HS-27A (cell line): ENCODE data around the gene CABCOCO1.
"Not testable (repeated sequence)": the region's sequence is repeated elsewhere in the genome, so short reads cannot be mapped to it uniquely, and the experiment has no call there.

ENCODE experiments used
- DNase-seq: peaks from one replicate; pipeline ENCODE4 v3.0.0-alpha.2; 2012; ENCODE audit warnings: low read depth, missing footprints

The CABCOCO1 gene

DNA sequence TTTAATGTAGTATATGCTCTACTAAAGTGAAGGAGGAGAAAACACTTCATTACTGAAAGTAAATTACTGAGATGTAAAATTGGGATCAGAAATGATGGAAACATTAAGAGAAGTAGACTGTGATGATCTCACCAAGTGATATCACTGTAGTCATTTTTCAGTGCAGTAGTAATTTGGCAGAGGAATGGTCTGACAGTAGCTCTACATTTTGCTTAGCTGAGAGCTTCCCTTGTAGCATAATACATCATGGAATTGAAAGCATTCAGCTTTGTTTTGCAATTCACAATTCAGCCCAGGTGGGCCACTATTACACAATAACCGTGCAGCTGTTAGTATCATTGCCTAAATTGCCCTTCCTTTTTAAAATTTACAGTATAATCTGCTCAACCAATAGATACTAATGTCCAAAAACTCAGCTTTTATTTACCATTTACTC, 19.4 kb upstream of the CABCOCO1 start:
- no peak for DNase-seq

DNA sequence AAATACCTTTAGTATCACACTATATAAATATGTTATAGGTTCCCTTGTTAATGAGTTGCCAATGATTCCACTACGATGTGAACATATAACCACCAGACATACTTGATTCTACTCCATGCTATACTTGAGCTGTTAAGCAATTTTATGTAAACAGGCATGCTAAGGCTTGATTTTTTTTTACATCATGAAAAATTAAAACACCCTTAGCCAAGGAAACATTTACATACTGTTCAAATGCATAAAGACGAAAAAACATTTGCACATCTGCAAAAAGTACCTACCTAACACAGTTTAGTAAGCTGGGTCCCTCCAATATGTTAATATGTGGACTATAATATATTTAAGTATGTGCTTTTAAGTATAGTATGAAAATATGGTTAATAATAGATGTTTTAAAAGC, 9.0 kb upstream of the CABCOCO1 start:
- no peak for DNase-seq

DNA sequence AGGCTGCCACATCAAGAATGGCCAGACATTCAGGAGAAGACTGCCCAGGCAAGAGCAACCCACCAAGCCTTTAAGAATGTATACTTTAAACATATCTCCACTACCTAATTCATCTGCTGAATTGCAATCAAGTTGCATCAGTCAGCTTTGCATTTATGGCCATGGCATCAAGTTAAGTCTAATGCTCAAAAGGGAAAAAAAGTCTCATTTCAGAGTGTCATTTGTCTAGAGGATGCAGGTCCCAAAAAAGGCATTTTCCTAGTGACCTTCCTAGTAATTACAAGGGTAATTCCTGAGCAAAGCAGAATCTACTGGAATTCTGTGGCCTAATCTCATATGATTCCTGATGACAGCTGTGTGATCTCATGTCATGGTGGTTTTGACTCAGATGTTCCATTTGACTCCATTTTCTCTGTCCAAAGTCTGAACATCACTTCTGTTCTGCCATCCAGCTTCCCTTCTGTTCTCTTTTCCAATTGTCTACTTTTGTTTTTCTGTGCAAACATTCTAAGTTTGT, 7.3 kb upstream of the CABCOCO1 start:
- DNase-seq = no peak

DNA sequence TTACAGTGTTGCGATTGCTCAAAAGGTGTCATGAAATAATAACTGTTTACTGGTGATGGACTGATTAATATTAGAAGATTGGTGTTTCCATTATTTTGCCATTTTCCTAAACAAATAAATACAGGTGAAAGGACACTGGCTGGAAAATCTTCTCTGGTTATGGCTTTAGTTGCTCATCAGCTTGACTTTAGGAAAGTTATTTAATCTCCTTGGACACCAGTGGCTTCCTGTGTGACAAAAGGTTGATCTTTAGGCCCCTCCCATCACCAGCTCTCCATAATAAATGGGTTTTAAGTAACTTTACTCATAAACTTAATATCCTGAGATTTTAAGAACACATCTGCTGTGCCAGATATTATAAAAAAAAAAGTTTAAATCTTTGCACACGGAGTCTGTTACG, 737 bp downstream of the CABCOCO1 start:
- no peak for DNase-seq

DNA sequence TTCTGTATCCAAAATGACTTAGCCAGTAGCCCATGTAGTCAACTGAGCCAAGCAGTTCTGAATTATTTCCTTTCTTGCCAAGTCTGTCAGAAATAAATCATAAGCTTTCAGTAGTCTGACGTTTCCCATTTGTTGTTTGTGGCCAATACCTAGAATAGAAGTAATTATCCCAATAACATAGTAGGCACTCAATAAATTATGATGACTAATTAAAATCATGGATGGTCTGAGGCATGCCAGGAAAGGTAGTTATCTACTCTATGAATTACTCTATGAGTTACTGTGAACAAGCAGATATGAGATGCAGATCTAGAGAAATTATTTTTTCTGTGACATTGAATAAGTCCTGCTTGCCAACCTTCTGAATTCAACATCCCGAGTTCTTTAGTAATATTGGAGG, 2.3 kb downstream of the CABCOCO1 start:
- DNase-seq = no peak

DNA sequence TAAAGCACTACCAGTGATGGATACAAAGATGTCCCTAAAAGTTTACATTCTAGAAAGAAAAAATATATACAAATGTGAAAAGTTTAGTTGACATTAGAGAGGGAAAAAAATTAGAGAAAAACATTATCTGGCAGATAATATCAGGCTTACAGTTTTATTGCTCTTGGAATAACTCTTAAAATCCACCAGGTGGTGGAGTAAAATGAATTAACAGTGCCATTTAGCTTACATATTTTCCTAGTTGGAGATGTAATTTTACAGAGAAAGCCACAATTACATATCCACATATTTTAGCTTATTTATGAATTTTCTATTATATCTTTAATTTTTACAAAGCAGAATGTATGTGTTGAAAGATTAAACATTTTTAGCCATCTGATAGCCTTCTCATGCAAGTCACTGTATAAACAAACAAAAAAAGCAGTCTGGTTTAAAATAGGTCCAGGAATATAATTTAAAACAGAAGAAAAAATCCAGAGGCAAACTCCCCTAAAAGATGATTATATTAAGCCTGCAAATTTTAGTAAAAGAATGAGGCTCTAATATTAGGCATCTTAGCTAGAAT, 6.5 kb downstream of the CABCOCO1 start:
- no peak for DNase-seq

DNA sequence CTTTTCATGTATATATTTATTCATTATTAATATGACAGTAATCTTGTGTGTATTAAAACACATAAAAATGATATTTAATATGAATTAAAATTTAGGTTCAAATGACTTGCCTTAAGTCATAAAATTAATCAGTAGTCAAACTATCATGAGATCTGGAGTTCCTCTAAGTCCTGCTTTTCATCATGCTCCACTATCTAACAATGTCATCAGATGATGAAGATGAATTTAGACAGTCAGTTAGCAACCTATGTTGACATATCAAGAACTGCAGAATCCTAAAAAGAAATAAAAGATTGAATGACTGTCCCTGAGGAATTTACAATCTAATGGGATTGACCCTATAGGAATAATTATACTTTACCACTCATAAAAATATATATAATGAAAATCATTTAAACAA, 7.1 kb downstream of the CABCOCO1 start:
- DNase-seq = no peak

DNA sequence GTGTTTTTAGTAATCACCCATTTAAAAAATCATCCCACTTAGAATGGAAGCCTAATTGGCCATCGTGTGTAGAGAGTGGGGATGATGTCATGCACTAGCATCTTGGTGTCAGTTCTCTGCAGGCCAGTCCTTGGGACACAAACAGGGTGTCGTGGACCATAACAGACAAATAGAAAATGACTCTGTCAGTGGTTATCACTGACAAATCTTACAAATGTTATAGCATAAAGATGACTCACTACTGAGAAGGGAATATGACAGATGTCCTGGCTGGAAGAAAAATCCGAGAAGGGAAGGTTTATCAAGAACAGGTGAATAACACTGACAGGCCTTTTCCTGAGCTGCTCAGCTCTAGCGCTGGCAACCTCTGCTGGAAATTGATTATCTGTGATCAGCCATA, 10.6 kb downstream of the CABCOCO1 start:
- DNase-seq = no peak

DNA sequence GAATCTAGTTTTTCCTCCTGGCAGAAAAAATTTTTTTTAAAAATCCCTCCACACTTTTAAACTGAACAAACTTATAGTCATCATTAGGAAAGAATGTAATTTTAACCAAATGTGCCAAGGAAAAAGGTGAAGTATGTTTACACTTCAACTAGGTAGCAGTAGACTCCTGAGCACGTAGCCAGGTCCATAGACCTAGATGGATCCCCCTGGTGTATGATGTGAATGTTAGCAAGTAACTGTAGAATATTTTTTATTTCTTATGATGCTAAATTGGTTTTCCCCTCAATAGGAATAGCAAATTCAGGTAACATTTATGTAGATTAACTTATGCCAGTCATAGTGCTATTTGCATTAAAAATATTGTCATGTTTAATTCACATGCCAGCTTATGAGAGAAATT, 19.6 kb downstream of the CABCOCO1 start:
- no peak for DNase-seq

DNA sequence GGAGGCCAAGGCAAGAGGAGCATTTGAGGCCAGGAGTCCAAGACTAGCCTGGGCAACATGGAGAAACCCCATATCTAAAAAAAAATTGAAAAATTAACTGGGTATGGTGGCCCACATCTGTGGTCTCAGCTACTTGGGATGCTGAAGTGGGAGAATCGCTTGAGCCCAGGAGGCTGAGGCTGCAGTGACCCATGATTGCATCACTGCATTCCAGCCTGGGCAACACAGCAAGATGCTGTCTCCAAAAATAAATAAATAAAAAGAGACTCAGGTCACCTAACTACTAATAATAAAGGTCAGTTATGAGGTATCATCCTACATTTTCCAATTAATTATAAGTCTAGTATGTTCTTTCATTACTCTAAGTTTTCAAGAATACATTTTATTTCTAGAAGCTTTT, 20.6 kb downstream of the CABCOCO1 start:
- DNase-seq = no peak

DNA sequence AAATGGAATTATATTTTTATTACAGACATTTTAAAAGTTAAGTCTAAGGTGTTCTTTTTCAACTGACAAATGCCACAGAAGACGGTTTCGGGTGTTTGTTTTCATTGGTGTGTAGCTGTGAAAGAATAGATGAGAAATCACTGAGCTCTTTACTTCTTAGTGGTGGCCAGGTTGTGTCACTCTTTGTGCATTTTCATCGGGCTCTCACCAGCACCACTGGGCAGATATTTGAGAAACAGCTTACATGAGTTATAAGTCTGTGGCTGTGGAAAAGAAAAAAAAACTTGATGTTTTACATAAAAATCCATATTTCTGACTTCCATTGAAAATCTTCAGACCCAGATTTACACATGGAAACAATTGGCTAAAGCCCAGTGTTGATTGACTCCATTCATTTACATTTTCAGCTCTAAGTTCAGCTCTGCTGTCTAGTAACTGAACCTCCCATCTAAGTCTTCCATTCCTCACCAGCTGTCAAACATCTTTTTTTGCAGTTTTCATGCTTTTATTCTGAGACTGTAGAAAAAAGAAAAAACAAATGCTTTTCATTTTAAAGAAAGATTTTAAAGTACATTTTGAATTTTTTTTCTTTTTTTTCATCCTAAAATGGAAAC, 22.3 kb downstream of the CABCOCO1 start:
- DNase-seq = no peak

DNA sequence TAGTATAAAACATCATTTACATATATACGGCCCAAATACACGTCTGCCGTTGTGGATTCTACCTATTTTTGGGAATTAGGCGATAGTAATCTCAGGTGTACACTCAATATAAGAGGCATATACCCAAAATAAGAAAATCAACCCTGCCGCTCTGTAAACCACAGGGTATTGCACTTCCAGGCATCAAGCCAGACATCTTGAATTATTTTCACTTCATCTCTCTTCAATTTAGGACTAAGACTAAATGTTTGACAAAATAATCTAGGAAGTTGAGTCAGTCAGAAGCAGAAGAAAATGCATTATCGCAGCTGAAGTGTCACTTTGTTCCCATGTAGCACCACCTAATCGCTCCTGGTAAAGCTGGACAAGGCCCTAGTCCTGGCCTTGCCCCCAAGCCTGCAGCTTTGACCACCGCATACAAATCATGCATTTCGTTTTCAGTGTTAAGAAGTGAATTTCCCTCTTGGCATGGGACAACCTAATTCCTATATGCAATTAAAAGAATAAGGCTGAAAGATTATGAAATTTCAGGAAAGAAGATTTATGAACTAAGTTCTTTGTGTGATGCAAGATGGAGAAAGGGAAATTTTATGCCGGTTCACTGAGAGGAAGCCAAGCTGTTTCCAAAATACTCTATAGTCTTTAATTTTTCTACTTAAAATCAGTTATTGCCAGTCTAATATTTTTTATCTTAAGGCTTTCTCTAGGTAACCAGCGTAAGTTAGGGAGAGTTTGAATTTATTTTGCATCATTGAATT, 26.0 kb downstream of the CABCOCO1 start:
- no peak for DNase-seq

DNA sequence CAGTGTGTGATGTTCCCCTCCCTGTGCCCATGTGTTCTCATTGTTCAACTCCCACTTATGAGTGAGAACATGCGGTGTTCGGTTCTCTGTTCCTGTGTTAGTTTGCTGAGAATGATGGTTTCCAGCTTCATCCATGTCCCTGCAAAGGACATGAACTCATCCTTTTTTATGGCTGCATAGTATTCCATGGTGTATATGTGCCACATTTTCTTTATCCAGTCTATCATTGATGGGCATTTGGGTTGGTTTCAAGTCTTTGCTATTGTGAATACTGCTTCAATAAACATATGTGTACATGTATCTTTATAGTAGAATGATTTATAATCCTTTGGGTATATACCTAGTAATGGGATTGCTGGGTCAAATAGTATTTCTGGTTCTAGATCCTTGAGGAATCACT, 28.9 kb downstream of the CABCOCO1 start:
- DNase-seq = not testable (repeated sequence)

DNA sequence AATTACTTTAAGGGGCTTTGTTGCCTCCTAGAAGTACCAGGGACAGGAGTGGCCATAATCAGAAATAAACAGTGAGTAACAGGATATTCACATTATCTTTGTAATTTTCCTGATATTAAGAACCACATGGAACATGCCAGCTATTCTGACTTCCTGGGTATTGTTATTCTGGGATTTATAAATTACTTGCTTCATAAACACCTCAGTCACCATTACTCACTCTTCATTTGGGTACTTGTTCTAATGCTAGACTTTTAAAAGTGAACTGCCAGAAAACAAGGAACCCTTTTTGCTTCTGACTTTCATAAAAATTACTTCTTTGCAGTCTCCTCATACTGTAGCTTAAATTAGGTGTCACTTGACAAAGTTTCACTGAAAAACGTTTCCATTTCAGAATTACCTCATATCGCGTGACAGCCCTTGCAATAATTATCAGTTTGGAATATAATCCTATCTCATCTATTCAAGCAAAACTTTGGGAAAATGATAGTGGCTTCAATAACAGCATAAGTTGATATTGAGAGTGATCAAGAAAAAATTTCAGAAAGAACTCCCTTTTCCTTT, 29.8 kb downstream of the CABCOCO1 start:
- no peak for DNase-seq

DNA sequence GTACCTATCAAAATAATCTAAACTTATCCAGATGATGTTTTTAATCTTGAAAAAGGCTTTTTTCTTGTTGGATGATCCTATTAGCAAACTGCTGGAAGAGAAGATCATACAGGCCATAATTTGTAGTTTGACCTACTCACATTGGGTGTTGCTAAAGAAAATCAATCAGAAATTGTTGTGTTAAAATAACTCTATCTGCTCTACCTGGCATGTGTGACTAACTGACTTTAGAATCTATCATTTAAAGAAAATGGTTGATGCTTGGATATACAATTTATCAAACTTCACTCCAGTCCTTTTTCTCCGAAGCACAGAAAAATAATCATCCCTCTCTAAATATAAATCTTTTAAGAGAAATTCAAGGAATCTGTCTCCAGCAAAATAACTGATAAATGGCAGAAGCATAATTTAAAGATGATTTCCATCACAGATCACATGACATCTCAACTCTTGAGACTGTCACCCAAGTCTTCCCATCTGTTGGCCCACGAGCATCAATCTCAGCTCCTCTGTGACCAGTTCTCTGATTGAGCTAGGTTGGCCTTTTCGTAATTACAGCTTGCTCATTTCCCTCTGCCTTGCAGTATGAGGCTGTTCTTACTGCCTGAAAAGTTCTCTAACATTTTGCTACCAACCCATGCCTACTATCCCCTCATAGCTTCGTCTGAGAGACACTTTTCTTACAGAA, 36.4 kb downstream of the CABCOCO1 start:
- no peak for DNase-seq

DNA sequence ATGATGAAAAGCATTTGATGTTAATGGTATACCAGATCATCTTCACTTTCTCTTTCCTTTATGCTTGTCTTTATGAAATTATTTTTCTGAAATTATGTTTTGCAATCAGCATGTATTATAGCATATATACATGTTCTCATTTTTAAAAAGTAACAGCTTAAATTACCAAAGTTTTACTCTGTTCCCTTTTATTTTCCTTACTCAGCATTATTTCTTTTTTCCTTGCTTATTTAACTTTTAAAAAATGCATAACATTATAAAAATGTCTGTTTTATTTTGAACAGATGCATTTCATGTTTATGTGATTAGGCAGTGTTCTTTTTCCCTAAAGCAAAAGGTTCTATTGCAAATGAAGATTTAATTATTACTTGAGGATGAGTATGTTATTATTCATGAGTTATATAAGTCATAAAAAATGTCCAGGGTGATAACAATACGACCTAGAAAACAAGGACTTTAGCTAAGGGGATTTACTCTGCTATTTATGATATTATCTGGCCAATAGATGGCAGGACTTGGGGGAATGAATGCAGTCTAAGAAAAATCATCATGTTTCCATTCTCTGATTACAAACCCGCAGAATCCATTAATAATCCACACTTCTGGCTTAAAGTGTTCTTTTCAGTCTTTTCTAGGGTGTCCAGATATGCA, 38.5 kb downstream of the CABCOCO1 start:
- no peak for DNase-seq

DNA sequence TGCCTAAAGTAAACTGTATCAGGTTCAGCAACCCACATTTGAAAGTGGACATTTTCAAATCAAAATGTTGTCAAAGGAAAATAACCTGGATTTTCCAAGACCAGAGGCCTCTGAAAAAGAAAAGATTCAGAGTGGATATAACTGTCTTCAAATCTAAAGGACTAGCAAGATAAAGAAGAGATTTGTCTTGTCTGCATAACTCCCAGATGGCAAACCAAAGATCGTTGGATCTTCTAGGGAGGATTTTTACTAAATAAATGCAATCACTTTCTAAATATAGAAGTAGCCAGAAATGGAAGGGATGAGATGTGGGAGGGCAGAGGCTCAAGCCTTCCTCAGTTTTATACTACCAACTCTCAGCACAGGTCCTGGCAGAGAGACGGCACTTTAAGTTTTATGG, 39.0 kb downstream of the CABCOCO1 start:
- DNase-seq = no peak

DNA sequence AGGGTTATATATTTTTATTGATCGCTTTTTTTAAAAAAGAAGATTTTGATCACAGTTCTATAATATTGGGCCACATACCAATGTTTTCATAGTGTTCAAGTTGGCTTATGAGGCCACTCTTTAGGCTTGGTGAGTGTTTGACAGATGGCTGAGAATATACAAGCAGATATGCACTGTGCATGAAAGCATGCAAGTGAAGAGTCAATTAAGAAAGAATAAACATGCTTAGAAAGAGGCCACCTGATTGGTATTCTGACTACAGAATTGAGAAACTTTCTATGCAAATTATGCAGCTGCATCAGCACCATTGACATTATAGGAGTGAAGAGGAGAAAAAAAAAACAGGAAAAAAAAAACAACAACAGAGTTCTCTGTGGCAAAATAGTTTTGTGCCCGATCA, 39.9 kb downstream of the CABCOCO1 start:
- DNase-seq = no peak

DNA sequence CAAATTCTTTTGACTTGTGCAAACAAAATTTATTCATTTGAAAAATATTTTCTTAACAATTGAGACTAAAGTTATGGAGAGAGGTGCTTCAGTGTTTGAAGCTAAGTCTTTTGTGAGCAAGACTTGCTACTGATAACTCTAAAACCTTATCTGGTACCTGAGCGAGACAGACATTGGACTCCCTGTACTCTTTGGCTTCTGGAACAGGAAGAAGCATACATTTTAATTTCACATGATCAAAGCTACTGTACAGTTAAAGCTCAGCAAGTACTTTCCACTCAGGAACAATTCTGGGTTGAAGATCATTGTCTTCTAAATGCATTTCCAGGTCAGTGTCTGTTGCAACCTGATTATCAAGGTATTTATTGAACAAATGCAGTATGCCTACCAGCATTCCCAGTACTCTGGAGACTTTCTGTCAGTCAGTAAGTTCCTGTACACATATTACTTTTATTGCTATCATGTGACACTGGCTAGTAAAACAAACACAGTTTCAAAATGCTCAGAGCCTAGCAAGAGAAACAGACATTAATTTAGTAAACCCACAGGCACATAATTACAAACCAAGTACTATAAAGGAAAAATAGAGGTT, 42.4 kb downstream of the CABCOCO1 start:
- no peak for DNase-seq

DNA sequence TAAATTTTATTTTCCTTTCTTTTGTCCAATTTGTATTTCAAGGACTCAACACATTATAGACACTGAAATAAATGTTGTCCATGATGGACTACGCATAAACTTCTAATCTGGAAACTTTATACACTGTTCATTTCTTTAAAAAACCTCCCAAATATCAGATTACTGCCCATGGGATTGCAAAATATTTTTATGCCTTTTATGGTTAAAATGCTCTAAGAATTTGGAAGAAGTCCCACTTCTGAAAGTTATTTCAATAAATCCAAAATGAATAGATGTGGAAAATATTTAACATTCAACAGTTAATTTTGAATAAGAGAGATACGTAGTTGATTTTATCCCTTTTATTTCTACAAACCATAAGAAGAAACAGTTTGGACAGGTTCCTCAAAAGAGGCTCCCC, 46.1 kb downstream of the CABCOCO1 start:
- no peak for DNase-seq

DNA sequence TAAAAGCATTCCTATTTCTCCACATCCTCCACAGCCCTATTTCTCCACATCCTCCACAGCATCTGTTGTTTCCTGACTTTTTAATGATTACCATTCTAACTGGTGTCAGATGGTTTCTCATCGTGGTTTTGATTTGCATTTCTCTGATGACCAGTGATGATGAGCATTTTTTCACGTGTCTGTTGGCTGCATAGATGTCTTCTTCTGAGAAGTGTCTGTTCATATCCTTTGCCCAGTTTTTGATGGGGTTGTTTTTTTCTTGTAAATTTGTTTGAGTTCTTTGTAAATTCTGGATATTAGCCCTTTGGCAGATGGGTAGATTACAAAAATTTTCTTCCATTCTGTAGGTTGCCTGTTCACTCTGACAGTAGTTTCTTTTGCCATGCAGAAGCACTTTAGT, 49.4 kb downstream of the CABCOCO1 start:
- not testable (repeated sequence) for DNase-seq

DNA sequence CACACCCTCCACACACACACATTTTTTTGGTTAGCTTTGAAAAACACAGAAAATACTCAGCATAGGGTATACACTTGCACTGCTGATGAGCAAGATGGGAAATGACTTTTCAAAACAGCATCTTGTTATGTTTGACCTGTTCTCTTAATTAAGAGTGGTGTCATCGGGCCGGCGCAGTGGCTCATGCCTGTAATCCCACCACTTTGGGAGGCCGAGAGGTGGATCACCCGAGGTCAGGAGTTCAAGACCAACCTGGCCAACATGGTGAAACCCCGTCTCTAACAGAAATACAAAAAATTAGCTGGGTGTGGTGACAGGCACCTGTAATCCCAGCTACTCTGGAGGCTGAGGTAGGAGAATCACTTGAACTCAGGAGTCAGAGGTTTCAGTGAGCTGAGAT, 56.7 kb downstream of the CABCOCO1 start:
- DNase-seq = not testable (repeated sequence)
